SK-N-SH (cell line): Measurements from ENCODE around the gene CEBPA. TPM values are rescaled to one million over a fixed set of nuclear protein-coding genes. Genes with fewer than 3 reads are reported as not detected.

Experiments used
- CTCF ChIA-PET: fragments of 300-600, 350-600 bp; formaldehyde crosslinking; extraction: SDS; loops from one replicate; lab custom pipeline; 2021; lab: Yijun Ruan, JAX
- POLR2A ChIA-PET: fragments of 350-600 bp; sonication (Branson Sonifier 250); formaldehyde crosslinking; extraction: SDS; loops from one replicate; lab custom pipeline; 2020; ENCODE audit warnings: antibody characterized with exemption, inconsistent platforms; lab: Yijun Ruan, JAX
- DNase-seq: peaks from one replicate; pipeline ENCODE4 v3.0.0; 2012
- H2AFZ ChIP-seq: fragments of 200-600 bp; sonication (generic); 2 replicates; pipeline ENCODE4 v1.8.1; 2016; ENCODE audit warnings: antibody characterized with exemption, mild to moderate bottlenecking, low read depth
- H3F3A ChIP-seq: fragments of 200-600 bp; sonication (generic); replicated peaks from 2 replicates; pipeline ENCODE3; 2016; ENCODE audit warnings: antibody characterized with exemption, mild to moderate bottlenecking; ENCODE audit not compliant: insufficient read depth
- H3K27ac ChIP-seq, 2 experiments: fragments of 200-500 bp in 1 of 2; fragments of 200-600 bp in 1 of 2; sonication (Bioruptor generic) in 1 of 2; sonication (generic), shearing (Covaris generic) in 1 of 2; 2 replicates each; pipeline versions ENCODE4 v1.5.1 to v1.6.1; 2014 to 2016; ENCODE audit warnings: low read depth in 2 of 2, inconsistent platforms in 1 of 2, low read length in 1 of 2, mild to moderate bottlenecking in 1 of 2, mixed read lengths in 1 of 2
- H3K27me3 ChIP-seq: fragments of 200-600 bp; sonication (generic), shearing (Covaris generic); 2 replicates; pipeline ENCODE4 v1.6.1; 2016; ENCODE audit warnings: mixed run types; ENCODE audit not compliant: insufficient read depth
- H3K36me3 ChIP-seq, 2 experiments: fragments of 200-500 bp in 1 of 2; fragments of 200-600 bp in 1 of 2; sonication (Bioruptor generic) in 1 of 2; sonication (generic) in 1 of 2; replicated peaks in 1 of 2; 2 replicates each; pipeline versions ENCODE3 to v1.5.1; 2014 to 2016; ENCODE audit warnings: low read length in 1 of 2, mild to moderate bottlenecking in 1 of 2; ENCODE audit not compliant: insufficient read depth in 2 of 2, control insufficient read depth in 1 of 2
- H3K4me1 ChIP-seq, 2 experiments: fragments of 200-500 bp in 1 of 2; fragments of 200-600 bp in 1 of 2; sonication (Bioruptor generic) in 1 of 2; sonication (generic), shearing (Covaris generic) in 1 of 2; 2 replicates each; pipeline versions ENCODE4 v1.5.1 to v1.6.1; 2014 to 2016; ENCODE audit warnings: low read depth in 1 of 2, low read length in 1 of 2, mixed run types in 1 of 2; ENCODE audit not compliant: insufficient read depth in 2 of 2, control insufficient read depth in 1 of 2
- H3K4me2 ChIP-seq: fragments of 200-600 bp; sonication (generic), shearing (Covaris generic); 2 replicates; pipeline ENCODE4 v1.6.1; 2017; ENCODE audit warnings: mixed run types
- H3K4me3 ChIP-seq, 2 experiments: fragments of 200-500 bp in 1 of 2; fragments of 200-600 bp in 1 of 2; sonication (Bioruptor generic) in 1 of 2; sonication (generic), shearing (Covaris generic) in 1 of 2; 2 replicates each; pipeline versions ENCODE4 v1.5.1 to v1.8.1; 2014 to 2016; ENCODE audit warnings: low read depth in 2 of 2, inconsistent platforms in 1 of 2, low read length in 1 of 2, mild to moderate bottlenecking in 1 of 2, mixed read lengths in 1 of 2, moderate library complexity in 1 of 2
- H3K79me2 ChIP-seq: fragments of 200-600 bp; sonication (generic); 2 replicates; pipeline ENCODE4 v1.8.1; 2017; ENCODE audit warnings: mild to moderate bottlenecking; ENCODE audit not compliant: insufficient read depth
- H3K9ac ChIP-seq: fragments of 200-600 bp; sonication (generic); 2 replicates; pipeline ENCODE4 v1.6.1; 2017; ENCODE audit warnings: mixed run types
- H3K9me2 ChIP-seq: fragments of 200-600 bp; sonication (generic); 2 replicates; pipeline ENCODE4 v1.6.1; 2017; ENCODE audit warnings: mixed run types
- H3K9me3 ChIP-seq: fragments of 200-600 bp; sonication (generic); 2 replicates; pipeline ENCODE4 v1.6.1; 2017; ENCODE audit warnings: mixed run types, mild to moderate bottlenecking, moderate library complexity
- H4K20me1 ChIP-seq: fragments of 200-600 bp; sonication (generic); 2 replicates; pipeline ENCODE4 v1.6.1; 2017; ENCODE audit warnings: mild to moderate bottlenecking, mixed run types; ENCODE audit not compliant: insufficient read depth
- CTCF ChIP-seq: fragments of 200-600 bp; sonication (generic); IDR thresholded peaks from 2 replicates; pipeline ENCODE4 v1.6.1; 2017; ENCODE audit warnings: antibody characterized with exemption, mild to moderate bottlenecking, moderate library complexity
- EP300 ChIP-seq, 2 experiments: IDR thresholded peaks; 2 replicates each; pipeline versions ENCODE4 v1.4.0 to v1.6.1; 2012; ENCODE audit warnings: borderline replicate concordance in 1 of 2, low read depth in 1 of 2, low read length in 1 of 2
- EZH2phosphoT487 ChIP-seq: fragments of 200-600 bp; sonication (generic); IDR thresholded peaks from 2 replicates; pipeline ENCODE4 v1.6.1; 2017; ENCODE audit warnings: low read depth, mixed run types, mild to moderate bottlenecking, antibody characterized with exemption, moderate library complexity, borderline replicate concordance
- FOSL2 ChIP-seq: IDR thresholded peaks from 2 replicates; pipeline ENCODE4 v1.4.0; 2012; ENCODE audit warnings: low read depth, mild to moderate bottlenecking, moderate library complexity, borderline replicate concordance
- FOXJ3 ChIP-seq: sonication (generic); formaldehyde crosslinking; IDR thresholded peaks from 2 replicates; pipeline ENCODE4 v1.5.1; 2020; ENCODE audit warnings: mild to moderate bottlenecking, missing genetic modification reagents
- FOXM1 ChIP-seq: IDR thresholded peaks from 2 replicates; pipeline ENCODE4 v1.4.0; 2012; ENCODE audit warnings: low read depth, mild to moderate bottlenecking
- GATA2 ChIP-seq: sonication (generic); formaldehyde crosslinking; IDR thresholded peaks from 2 replicates; pipeline ENCODE4 v1.5.0; 2020; ENCODE audit warnings: mild to moderate bottlenecking, missing genetic modification reagents
- MAX ChIP-seq: IDR thresholded peaks from 2 replicates; pipeline ENCODE4 v1.4.0; 2012; ENCODE audit warnings: low read depth
- MEF2A ChIP-seq: IDR thresholded peaks from 2 replicates; pipeline ENCODE4 v1.4.0; 2012; ENCODE audit warnings: low read depth, borderline replicate concordance
- NFIC ChIP-seq: IDR thresholded peaks from 2 replicates; pipeline ENCODE4 v1.4.0; 2012; ENCODE audit warnings: borderline replicate concordance
- NRF1 ChIP-seq: IDR thresholded peaks from 2 replicates; pipeline ENCODE4 v1.6.1; 2012; ENCODE audit warnings: low read depth, mild to moderate bottlenecking, low read length
- RAD21 ChIP-seq: IDR thresholded peaks from 2 replicates; pipeline ENCODE4 v1.6.1; 2012; ENCODE audit warnings: mild to moderate bottlenecking, low read length
- TCF12 ChIP-seq: IDR thresholded peaks from 2 replicates; pipeline ENCODE4 v1.4.0; 2012
- USF1 ChIP-seq: IDR thresholded peaks from 2 replicates; pipeline ENCODE4 v1.4.0; 2012; ENCODE audit warnings: low read depth, borderline replicate concordance
- USF2 ChIP-seq: fragments of 150-350 bp; IDR thresholded peaks from 2 replicates; pipeline ENCODE4 v1.6.1; 2017; ENCODE audit warnings: antibody characterized with exemption, low read length, low read depth, borderline replicate concordance
- YY1 ChIP-seq: IDR thresholded peaks from 2 replicates; pipeline ENCODE4 v1.4.0; 2012; ENCODE audit warnings: low read depth, mild to moderate bottlenecking
- ZBTB33 ChIP-seq: IDR thresholded peaks from 2 replicates; pipeline ENCODE4 v1.4.0; 2012; ENCODE audit warnings: low read depth, borderline replicate concordance
- WGBS: methylation state at CpG from one replicate; pipeline ENCODE4 v1.1.6; 2017; ENCODE audit warnings: low lambda C conversion rate; 5-methylcytosine and 5-hydroxymethylcytosine counted together
- polyA plus RNA-seq, 3 experiments: library from polyadenylated mRNA; depleted of rRNA; stranded (reverse); fragments of >200 nt; gene quantifications; 2 replicates each; pipeline ENCODE4 v1.2.3, GENCODE V29; 2012

CEBPA gene
- polyA plus RNA-seq, 1 of the 3 experiments (the other 2 are of a cell fraction), result 0.15 TPM

- DNase-seq, result no peak
- POLR2A ChIA-PET, result no interaction called here
- H3K4me1 ChIP-seq, result no peaks in the 10 kb centered on the region
- no peak overlapping the region for H3K27ac ChIP-seq
- no peak overlapping the region for H3K9ac ChIP-seq
- no peaks in the 10 kb centered on the region for H3K9me3 ChIP-seq
- no peak overlapping the region for H3K4me2 ChIP-seq
- H3F3A ChIP-seq, result no peaks in the 10 kb centered on the region
- no peak overlapping the region for H3K4me3 ChIP-seq
- H3K79me2 ChIP-seq, result no peaks in the 10 kb centered on the region
- 76% methylated on average over 3 of the region's 3 CpGs for WGBS
- H4K20me1 ChIP-seq, result no peaks in the 10 kb centered on the region
- TF ChIP-seq MEF2A (no peak), FOXJ3 (CRISPR knock-in tag) (no peak), NFIC (no peak), EP300 (IDR thresholded peaks at IDR 0.05; ENCODE audit: borderline replicate concordance in 1 of 2, low read depth in 1 of 2, low read length in 1 of 2) (no peak), NRF1 (no peak), USF1 (no peak), GATA2 (CRISPR knock-in tag) (no peak)
- TF ChIP-seq, all 33 proteins: peak for 0
- no peak overlapping the region for H2AFZ ChIP-seq
- no peaks in the 10 kb centered on the region for H3K36me3 ChIP-seq
- H3K9me2 ChIP-seq, result no peaks in the 10 kb centered on the region
- CTCF ChIA-PET, result interaction anchor here (1.5 kb wide), 1 partner anchor 32 kb away, joined by 3 read pairs; the partner anchor contains the start of gene CEBPA
- H3K27me3 ChIP-seq, result no peaks in the 10 kb centered on the region
These were observed 31.9 kb upstream of the CEBPA start for GRCh38 chr19:33334271-33334670.

GRCh38 chr19:33333642-33334041 lies 31.3 kb upstream of the CEBPA start:
- H2AFZ ChIP-seq, result no peak overlapping the region
- H3F3A ChIP-seq, result no peaks in the 10 kb centered on the region
- no peaks in the 10 kb centered on the region for H3K79me2 ChIP-seq
- no peaks in the 10 kb centered on the region for H3K9me3 ChIP-seq
- no peak for TF ChIP-seq ZBTB33
- H3K27me3 ChIP-seq, result no peaks in the 10 kb centered on the region
- H3K36me3 ChIP-seq, result no peaks in the 10 kb centered on the region
- no peak overlapping the region for H3K4me3 ChIP-seq
- no peaks in the 10 kb centered on the region for H3K4me1 ChIP-seq
- no peak overlapping the region for H3K9ac ChIP-seq
- DNase-seq, result no peak
- CTCF ChIA-PET, result interaction anchor here (1.5 kb wide), 1 partner anchor 31 kb away, joined by 3 read pairs; the partner anchor contains the start of gene CEBPA
- H3K9me2 ChIP-seq, result no peaks in the 10 kb centered on the region
- POLR2A ChIA-PET, result no interaction called here
- no peak overlapping the region for H3K4me2 ChIP-seq
- no peaks in the 10 kb centered on the region for H4K20me1 ChIP-seq
- no peak overlapping the region for H3K27ac ChIP-seq
- WGBS, result 51% methylated on average over 3 of the region's 3 CpGs

GRCh38 chr19:33333151-33333550 lies 30.8 kb upstream of the CEBPA start:
- Histone ChIP-seq H3K4me1 (no peaks in the 10 kb centered on the region), H3K27me3 (no peaks in the 10 kb centered on the region), H3K36me3 (no peaks in the 10 kb centered on the region), H3K4me3 (no peak overlapping the region), H3K79me2 (no peaks in the 10 kb centered on the region), H3K9me3 (no peaks in the 10 kb centered on the region), H3K27ac (no peak overlapping the region), H3K9ac (no peak overlapping the region), H4K20me1 (no peaks in the 10 kb centered on the region), H3F3A (no peaks in the 10 kb centered on the region), H3K9me2 (no peaks in the 10 kb centered on the region), H3K4me2 (no peak overlapping the region), H2AFZ (no peak overlapping the region)
- 42% methylated on average over 4 of the region's 4 CpGs for WGBS
- POLR2A ChIA-PET, result no interaction called here
- CTCF ChIA-PET, result no interaction called here
- no peak for DNase-seq
- TF ChIP-seq RAD21 (no peak), GATA2 (CRISPR knock-in tag) (no peak), MAX (no peak), YY1 (no peak), EZH2phosphoT487 (no peak), FOXM1 (no peak), NFIC (no peak), USF2 (no peak), FOSL2 (no peak), CTCF (no peak), NRF1 (no peak), MEF2A (no peak), TCF12 (no peak)
